ENCODE data around the gene SLC9A6. TPM values are rescaled to one million over a fixed set of nuclear protein-coding genes. Genes with fewer than 3 reads are reported as not detected.

SLC9A6 gene
- total RNA-seq, 1 donor from 2014 or later, result 15.4 TPM

DNA sequence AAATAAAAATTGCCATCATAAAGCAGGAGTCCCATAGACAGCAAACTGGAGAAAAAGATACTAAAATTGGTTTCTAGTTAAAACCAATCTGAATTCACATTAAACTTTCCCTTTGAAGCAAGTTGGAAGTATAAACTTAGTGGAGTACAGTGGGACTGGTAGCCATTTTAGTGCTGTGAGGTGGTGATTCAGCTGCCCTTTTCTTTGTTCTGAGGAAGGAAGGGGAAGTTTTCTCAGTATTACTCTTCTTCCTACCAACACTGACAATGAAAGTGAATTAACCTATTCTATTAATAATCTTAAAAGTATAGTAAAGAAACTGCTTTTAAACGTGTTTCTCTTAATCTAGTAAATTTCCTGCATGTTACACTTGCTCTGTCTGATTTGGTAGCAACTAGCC is 36.7 kb downstream of the SLC9A6 start:
- no peak for DNase-seq (ENCODE audit: missing footprints)
- no peak for ATAC-seq
- intact Hi-C loops (cut with DNase I), result no loop called here

DNA sequence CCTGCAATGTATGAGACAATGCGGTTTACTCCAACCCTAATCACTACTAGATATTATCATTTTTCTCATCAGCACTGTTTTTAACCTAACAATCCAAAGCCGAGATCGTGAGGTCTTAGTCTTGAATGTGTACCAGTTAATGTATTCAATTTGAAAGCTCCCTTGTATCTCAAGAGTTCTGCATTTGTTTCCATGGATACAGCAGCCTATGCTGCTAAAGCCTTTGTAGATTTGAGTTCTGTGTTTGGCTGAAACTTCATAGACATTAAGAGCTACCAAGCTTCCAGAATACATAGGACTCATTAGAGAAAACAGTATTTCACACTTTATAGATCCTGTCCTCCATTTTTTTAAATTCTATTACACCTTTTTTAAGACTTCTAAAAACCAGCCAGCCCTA is 39.9 kb downstream of the SLC9A6 start:
- DNase-seq (ENCODE audit: missing footprints) (no peak), ATAC-seq (no peak)
- intact Hi-C loops (cut with DNase I), result loop anchor here (5.0 kb wide), 1 partner anchor 182 kb away; no protein-coding TSS in a partner anchor

- ATAC-seq, result peak; percentile 49
- no peak for DNase-seq (ENCODE audit: missing footprints)
- intact Hi-C loops (cut with DNase I), result loop anchor here (2.0 to 5.0 kb wide), 2 partner anchors 179 to 240 kb away; no protein-coding TSS in a partner anchor
Observed at GRCh38 chrX:136028383-136028984, 43.2 kb downstream of the SLC9A6 start.

DNA sequence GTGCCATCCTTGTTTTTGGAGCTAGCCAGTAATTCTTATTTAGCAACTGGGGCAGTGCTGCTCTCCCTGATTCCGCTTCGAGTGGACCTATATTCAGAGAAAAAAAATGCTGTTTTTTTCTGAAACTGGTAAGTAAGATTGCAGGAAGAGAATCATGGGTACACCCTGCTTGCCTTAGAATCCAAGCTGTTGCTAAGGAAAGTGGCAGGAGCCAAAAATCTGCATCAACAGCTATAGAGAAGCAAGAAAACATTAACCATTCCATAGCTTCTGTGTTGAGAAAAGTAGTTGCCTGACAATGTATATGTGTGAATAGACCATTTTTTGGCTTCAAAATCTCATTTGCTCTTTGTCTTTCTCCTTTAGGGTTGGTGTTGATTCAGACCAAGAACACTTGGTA is 44.5 kb downstream of the SLC9A6 start:
- intact Hi-C loops (cut with DNase I), result loop anchor here (2.0 to 5.0 kb wide), 4 partner anchors 118 to 239 kb away; partner anchors contain the start of gene FHL1
- ATAC-seq, result no peak
- DNase-seq (ENCODE audit: missing footprints), result no peak

DNA sequence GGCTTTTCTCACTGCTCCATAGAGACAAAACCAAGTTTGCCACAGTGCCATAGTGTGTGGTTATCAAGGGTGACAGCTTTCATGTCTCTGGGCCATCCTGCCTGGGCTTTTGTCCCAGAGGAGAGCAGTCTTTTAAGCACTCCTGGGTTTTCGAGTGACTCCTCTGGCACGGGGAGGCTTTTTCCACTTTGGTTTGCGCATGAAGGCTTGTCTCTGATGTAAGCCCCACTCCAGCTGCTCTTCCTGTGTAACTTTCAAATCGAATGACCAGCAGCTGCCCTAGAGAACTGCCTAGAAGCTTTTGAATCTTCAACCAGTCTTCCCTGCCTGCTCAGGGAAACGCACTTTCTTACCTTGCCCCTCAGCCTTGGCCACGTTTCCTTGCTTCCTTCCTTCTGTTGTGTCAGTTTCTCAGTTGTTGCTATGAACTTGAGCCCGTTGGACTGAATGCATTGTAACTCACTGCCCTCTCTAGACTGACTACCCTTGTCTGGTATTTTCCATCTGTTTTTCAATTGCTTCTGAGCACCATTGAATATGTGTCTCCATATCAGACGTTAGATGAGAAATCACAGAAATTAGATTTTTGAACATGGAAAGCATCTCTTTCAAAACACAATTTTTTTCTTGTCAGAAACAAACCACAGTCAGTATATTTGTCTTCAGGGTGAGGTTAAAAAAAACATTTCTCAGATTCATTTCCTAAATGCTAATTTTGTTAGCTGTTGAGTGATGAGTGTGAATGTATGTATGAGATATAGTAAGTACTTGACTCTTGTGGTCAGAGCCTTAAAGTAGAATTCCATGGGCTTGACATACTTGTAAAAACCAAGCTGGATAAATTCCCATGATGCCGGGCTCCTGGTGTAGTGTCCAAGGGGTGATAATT is 45.3 kb downstream of the SLC9A6 start:
- ATAC-seq (peak; percentile 93), DNase-seq (ENCODE audit: missing footprints) (peak; percentile 53)
- intact Hi-C loops (cut with DNase I), result loop anchor here (2.0 to 5.0 kb wide), 2 partner anchors 117 to 132 kb away; partner anchors contain the start of gene FHL1

DNA sequence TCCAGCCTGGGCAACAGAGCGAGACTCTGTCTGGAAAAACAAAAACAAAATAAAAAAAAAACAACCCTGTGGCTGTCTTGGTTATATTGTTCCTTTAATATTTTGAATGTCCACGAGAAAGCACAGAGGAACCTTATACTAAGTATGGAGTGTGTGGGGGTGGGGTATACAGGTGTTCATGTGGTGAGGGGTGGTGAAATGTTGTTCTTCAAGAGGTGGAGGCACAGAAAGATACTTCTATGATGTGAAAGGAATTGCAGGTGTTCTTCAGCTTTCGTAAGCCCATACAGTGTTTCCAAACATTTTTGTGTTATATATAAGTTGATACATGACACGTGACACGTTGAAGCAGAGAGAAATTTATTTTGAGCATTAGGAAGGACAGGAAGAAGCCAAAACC is 46.4 kb downstream of the SLC9A6 start:
- ATAC-seq, result no peak
- no peak for DNase-seq (ENCODE audit: missing footprints)
- intact Hi-C loops (cut with DNase I), result loop anchor here (2.0 to 5.0 kb wide), 2 partner anchors 116 to 131 kb away; partner anchors contain the start of gene FHL1

- DNase-seq (ENCODE audit: missing footprints) (no peak), ATAC-seq (no peak)
- intact Hi-C loops (cut with DNase I), result loop anchor here (5.0 kb wide), 1 partner anchor 115 kb away; the partner anchor contains the start of gene FHL1
Observed at GRCh38 chrX:136032370-136032769, 47.1 kb downstream of the SLC9A6 start.

DNA sequence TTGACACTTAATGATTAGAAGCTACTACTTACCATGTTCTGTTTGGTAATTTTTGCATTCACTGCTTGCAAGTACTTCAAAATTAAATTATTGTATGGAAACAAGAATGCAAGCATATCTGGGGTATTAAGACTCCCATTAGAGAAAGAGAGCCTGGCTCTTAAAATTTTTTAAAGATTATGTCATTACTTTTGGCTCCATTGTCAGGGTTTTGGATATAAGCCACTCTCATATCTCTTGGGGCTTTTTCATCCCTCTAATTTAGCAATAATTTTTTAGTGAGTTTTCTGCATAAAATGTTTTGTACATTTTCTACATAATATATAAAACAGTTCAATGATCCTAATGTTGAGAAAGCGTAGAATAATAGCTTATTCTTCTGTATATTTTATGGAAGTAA is 49.4 kb downstream of the SLC9A6 start:
- DNase-seq (ENCODE audit: missing footprints) (no peak), ATAC-seq (no peak)
- intact Hi-C loops (cut with DNase I), result loop anchor here (5.0 kb wide), 1 partner anchor 113 kb away; the partner anchor contains the start of gene FHL1

DNA sequence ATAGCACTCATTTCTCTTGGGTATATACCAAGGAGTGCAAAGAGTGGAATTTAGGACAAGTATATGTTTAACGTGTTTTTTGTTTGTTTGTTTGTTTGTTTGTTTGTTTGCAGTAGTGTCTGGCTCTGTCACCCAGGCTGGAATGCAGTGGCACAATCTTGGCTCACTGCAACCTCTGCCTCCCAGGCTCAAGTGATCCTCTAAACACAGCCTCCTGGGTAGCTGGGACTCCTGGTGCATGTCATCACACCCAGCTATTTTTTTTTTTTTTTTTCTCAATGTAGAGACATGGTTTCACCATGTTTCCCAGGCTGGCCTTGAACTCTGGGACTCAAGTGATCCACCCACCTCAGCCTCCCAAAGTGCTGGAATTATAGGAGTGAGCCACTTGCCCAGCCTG is 50.4 kb downstream of the SLC9A6 start:
- intact Hi-C loops (cut with DNase I), result no loop called here
- ATAC-seq, result no peak
- DNase-seq (ENCODE audit: missing footprints), result no peak

GRCh38 chrX:136039485-136039884 is 54.2 kb downstream of the SLC9A6 start:
- intact Hi-C loops (cut with DNase I), result no loop called here
- ATAC-seq, result no peak

GRCh38 chrX:136039968-136040367 is 54.7 kb downstream of the SLC9A6 start:
- intact Hi-C loops (cut with DNase I), result no loop called here
- no peak for ATAC-seq

More at GRCh38 chrX:136039485-136039884, 54.2 kb downstream of the SLC9A6 start:
- no peak for DNase-seq (ENCODE audit: missing footprints)

GRCh38 chrX:136041254-136041812 is 56.1 kb downstream of the SLC9A6 start:
- intact Hi-C loops (cut with DNase I), result no loop called here
- DNase-seq (ENCODE audit: missing footprints), result no peak
- ATAC-seq, result no peak

More at GRCh38 chrX:136039968-136040367, 54.7 kb downstream of the SLC9A6 start:
- no peak for DNase-seq (ENCODE audit: missing footprints)

GRCh38 chrX:136045008-136045407 is 59.8 kb downstream of the SLC9A6 start:
- DNase-seq (ENCODE audit: missing footprints) (no peak), ATAC-seq (no peak)
- intact Hi-C loops (cut with DNase I), result no loop called here

GRCh38 chrX:136046295-136047015 is 61.2 kb downstream of the SLC9A6 start:
- ATAC-seq (no peak), DNase-seq (ENCODE audit: missing footprints) (no peak)
- intact Hi-C loops (cut with DNase I), result no loop called here

GRCh38 chrX:136047016-136047642 is 61.9 kb downstream of the SLC9A6 start:
- DNase-seq (ENCODE audit: missing footprints) (no peak), ATAC-seq (no peak)
- intact Hi-C loops (cut with DNase I), result no loop called here

GRCh38 chrX:136047969-136048368 is 62.7 kb downstream of the SLC9A6 start:
- DNase-seq (ENCODE audit: missing footprints) (no peak), ATAC-seq (no peak)
- intact Hi-C loops (cut with DNase I), result no loop called here

DNA sequence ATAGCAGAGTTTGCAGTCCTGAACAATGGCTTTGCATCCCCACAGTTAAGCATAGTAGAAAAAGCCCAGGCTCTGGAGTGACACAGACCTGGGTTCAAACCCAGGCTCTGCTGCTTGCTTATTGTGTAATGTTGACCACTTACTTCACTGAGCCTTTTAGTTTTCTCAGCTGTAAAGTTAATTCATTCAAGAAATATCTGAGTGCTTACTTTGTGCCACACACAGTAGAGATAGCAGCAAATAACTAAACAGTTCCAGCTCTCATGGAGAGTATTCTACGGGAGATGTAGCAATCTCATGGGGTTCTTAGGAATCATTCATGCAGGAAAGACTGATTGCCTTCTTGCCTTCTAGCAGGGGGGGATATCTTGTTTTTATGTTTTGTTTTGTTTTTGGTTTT is 63.2 kb downstream of the SLC9A6 start:
- ATAC-seq, result no peak
- DNase-seq (ENCODE audit: missing footprints), result no peak
- intact Hi-C loops (cut with DNase I), result no loop called here

- ATAC-seq, result no peak
- DNase-seq (ENCODE audit: missing footprints), result no peak
- intact Hi-C loops (cut with DNase I), result no loop called here
Observed at GRCh38 chrX:136049608-136050007, 64.4 kb downstream of the SLC9A6 start.

Measured in Right ventricle myocardium inferior (tissue), 1 donor.